Skeletal muscle satellite cell (primary cell): ENCODE results near the gene NAALADL2.
"Not testable (repeated sequence)": the region's sequence is repeated elsewhere in the genome, so short reads cannot be mapped to it uniquely, and the experiment has no call there.

ENCODE experiments used
- H3K27me3 ChIP-seq: 2 replicates; pipeline ENCODE4 v1.7.0; 2013; ENCODE audit warnings: low read length; ENCODE audit not compliant: control insufficient read depth, insufficient read depth
- H3K36me3 ChIP-seq: 2 replicates; pipeline ENCODE4 v1.7.0; 2013; ENCODE audit warnings: mild to moderate bottlenecking, control low read depth, low read length; ENCODE audit not compliant: insufficient read depth
- H3K4me1 ChIP-seq: 2 replicates; pipeline ENCODE4 v1.7.0; 2013; ENCODE audit warnings: low read length; ENCODE audit not compliant: control insufficient read depth, insufficient read depth
- H3K4me2 ChIP-seq: 2 replicates; pipeline ENCODE4 v1.7.0; 2013; ENCODE audit warnings: mild to moderate bottlenecking, low read length
- H3K4me3 ChIP-seq: 2 replicates; pipeline ENCODE4 v1.7.0; 2013; ENCODE audit warnings: low read length
- H3K9ac ChIP-seq: 2 replicates; pipeline ENCODE4 v1.7.0; 2013; ENCODE audit warnings: mild to moderate bottlenecking, low read depth, low read length, moderate library complexity
- H3K9me3 ChIP-seq: replicated peaks from 2 replicates; pipeline ENCODE4 v1.7.0; 2013; ENCODE audit warnings: mild to moderate bottlenecking, control low read depth, low read length

NAALADL2 gene

GRCh38 chr3:175749981-175750380 lies 890.8 kb downstream of the NAALADL2 start:
- no peak overlapping the region for H3K4me2 ChIP-seq
- no peaks in the 10 kb centered on the region for H3K27me3 ChIP-seq
- H3K4me3 ChIP-seq = no peak overlapping the region
- H3K9me3 ChIP-seq = no peaks in the 10 kb centered on the region
- H3K36me3 ChIP-seq = no peaks in the 10 kb centered on the region
- H3K9ac ChIP-seq = no peak overlapping the region
- H3K4me1 ChIP-seq = no peaks in the 10 kb centered on the region

- Histone ChIP-seq H3K36me3 (no peaks in the 10 kb centered on the region), H3K4me3 (no peak overlapping the region), H3K4me1 (no peaks in the 10 kb centered on the region), H3K4me2 (no peak overlapping the region), H3K9me3 (no peaks in the 10 kb centered on the region), H3K9ac (no peak overlapping the region), H3K27me3 (no peaks in the 10 kb centered on the region)
Measured at GRCh38 chr3:175751089-175751488, 892.0 kb downstream of the NAALADL2 start.

- H3K4me3 ChIP-seq = no peak overlapping the region
- no peak overlapping the region for H3K4me2 ChIP-seq
Measured at GRCh38 chr3:175763948-175764347, 904.8 kb downstream of the NAALADL2 start.

GRCh38 chr3:175764722-175765121 lies 905.6 kb downstream of the NAALADL2 start:
- no peaks in the 10 kb centered on the region for H3K9me3 ChIP-seq
- H3K36me3 ChIP-seq = no peaks in the 10 kb centered on the region
- no peaks in the 10 kb centered on the region for H3K4me1 ChIP-seq

More at GRCh38 chr3:175763948-175764347, 904.8 kb downstream of the NAALADL2 start:
- no peak overlapping the region for H3K9ac ChIP-seq
- H3K4me1 ChIP-seq = no peaks in the 10 kb centered on the region
- H3K9me3 ChIP-seq = no peaks in the 10 kb centered on the region
- H3K36me3 ChIP-seq = no peaks in the 10 kb centered on the region
- H3K27me3 ChIP-seq = no peaks in the 10 kb centered on the region

GRCh38 chr3:175770426-175770825 lies 911.3 kb downstream of the NAALADL2 start:
- Histone ChIP-seq H3K9ac (no peak overlapping the region), H3K36me3 (no peaks in the 10 kb centered on the region), H3K27me3 (no peaks in the 10 kb centered on the region), H3K9me3 (no peaks in the 10 kb centered on the region), H3K4me2 (no peak overlapping the region), H3K4me1 (no peaks in the 10 kb centered on the region), H3K4me3 (no peak overlapping the region)

More at GRCh38 chr3:175764722-175765121, 905.6 kb downstream of the NAALADL2 start:
- H3K4me3 ChIP-seq = no peak overlapping the region
- H3K9ac ChIP-seq = no peak overlapping the region
- H3K27me3 ChIP-seq = no peaks in the 10 kb centered on the region
- H3K4me2 ChIP-seq = no peak overlapping the region

GRCh38 chr3:175777495-175777894 lies 918.4 kb downstream of the NAALADL2 start:
- Histone ChIP-seq H3K9ac (no peak overlapping the region), H3K4me3 (no peak overlapping the region), H3K4me2 (no peak overlapping the region), H3K36me3 (no peaks in the 10 kb centered on the region), H3K9me3 (no peaks in the 10 kb centered on the region), H3K4me1 (no peaks in the 10 kb centered on the region), H3K27me3 (no peaks in the 10 kb centered on the region)

- no peaks in the 10 kb centered on the region for H3K9me3 ChIP-seq
- no peak overlapping the region for H3K9ac ChIP-seq
- no peak overlapping the region for H3K4me3 ChIP-seq
- H3K4me2 ChIP-seq = no peak overlapping the region
- no peaks in the 10 kb centered on the region for H3K36me3 ChIP-seq
- no peaks in the 10 kb centered on the region for H3K27me3 ChIP-seq
- no peaks in the 10 kb centered on the region for H3K4me1 ChIP-seq
Measured at GRCh38 chr3:175777965-175778364, 918.8 kb downstream of the NAALADL2 start.

- Histone ChIP-seq H3K4me3 (no peak overlapping the region), H3K4me1 (no peaks in the 10 kb centered on the region), H3K27me3 (no peaks in the 10 kb centered on the region), H3K9ac (no peak overlapping the region), H3K4me2 (no peak overlapping the region), H3K36me3 (no peaks in the 10 kb centered on the region), H3K9me3 (no peaks in the 10 kb centered on the region)
Measured at GRCh38 chr3:175778994-175779393, 919.9 kb downstream of the NAALADL2 start.

GRCh38 chr3:175787109-175787508 lies 928.0 kb downstream of the NAALADL2 start:
- H3K9me3 ChIP-seq, H3K36me3 ChIP-seq, H3K27me3 ChIP-seq, H3K4me2 ChIP-seq, H3K4me1 ChIP-seq, H3K9ac ChIP-seq, H3K4me3 ChIP-seq: not testable (repeated sequence)

- H3K4me1 ChIP-seq = no peaks in the 10 kb centered on the region
- H3K4me2 ChIP-seq = no peak overlapping the region
- H3K36me3 ChIP-seq = no peaks in the 10 kb centered on the region
- no peaks in the 10 kb centered on the region for H3K27me3 ChIP-seq
- H3K9ac ChIP-seq = no peak overlapping the region
- H3K4me3 ChIP-seq = no peak overlapping the region
- no peaks in the 10 kb centered on the region for H3K9me3 ChIP-seq
Measured at GRCh38 chr3:175792245-175792644, 933.1 kb downstream of the NAALADL2 start.

GRCh38 chr3:175798326-175798725 lies 939.2 kb downstream of the NAALADL2 start:
- Histone ChIP-seq H3K4me1 (no peaks in the 10 kb centered on the region), H3K4me3 (no peak overlapping the region)

GRCh38 chr3:175805825-175806224 lies 946.7 kb downstream of the NAALADL2 start:
- Histone ChIP-seq H3K4me2 (no peak overlapping the region), H3K9ac (no peak overlapping the region), H3K36me3 (no peaks in the 10 kb centered on the region), H3K9me3 (no peaks in the 10 kb centered on the region), H3K4me3 (no peak overlapping the region), H3K4me1 (no peaks in the 10 kb centered on the region), H3K27me3 (no peaks in the 10 kb centered on the region)

More at GRCh38 chr3:175798326-175798725, 939.2 kb downstream of the NAALADL2 start:
- Histone ChIP-seq H3K9me3 (no peaks in the 10 kb centered on the region), H3K36me3 (no peaks in the 10 kb centered on the region), H3K4me2 (no peak overlapping the region), H3K9ac (no peak overlapping the region), H3K27me3 (no peaks in the 10 kb centered on the region)
